Loucy (cell line): ENCODE data around the gene SLC6A12.

Experiments used
- H2AFZ ChIP-seq: fragments of 200-600 bp; sonication (generic); 2 replicates; pipeline ENCODE4 v1.6.0; 2016; ENCODE audit warnings: antibody characterized with exemption, mild to moderate bottlenecking, low read length, moderate library complexity
- H3F3A ChIP-seq: fragments of 200-600 bp; 2 replicates; pipeline ENCODE4 v1.6.0; 2016; ENCODE audit warnings: antibody characterized with exemption, low read depth, mild to moderate bottlenecking
- H3K27me3 ChIP-seq: fragments of 200-600 bp; sonication (generic); 2 replicates; pipeline ENCODE4 v1.6.1; 2014; ENCODE audit warnings: low read length, mild to moderate bottlenecking; ENCODE audit not compliant: insufficient read depth, poor library complexity, severe bottlenecking
- H3K36me3 ChIP-seq: fragments of 200-600 bp; sonication (generic); 2 replicates; pipeline ENCODE4 v1.6.1; 2016; ENCODE audit warnings: low read length; ENCODE audit not compliant: insufficient read depth
- H3K4me1 ChIP-seq: fragments of 200-600 bp; sonication (generic); 2 replicates; pipeline ENCODE4 v1.5.1; 2014; ENCODE audit warnings: low read length, mild to moderate bottlenecking; ENCODE audit not compliant: insufficient read depth, poor library complexity, severe bottlenecking
- H3K4me2 ChIP-seq: fragments of 200-600 bp; sonication (generic); 2 replicates; pipeline ENCODE4 v1.6.0; 2014; ENCODE audit warnings: antibody characterized with exemption, low read length, low read depth, mild to moderate bottlenecking; ENCODE audit not compliant: poor library complexity, severe bottlenecking
- H3K4me3 ChIP-seq: fragments of 200-600 bp; sonication (generic); 2 replicates; pipeline ENCODE4 v1.5.1; 2014; ENCODE audit warnings: low read length, mild to moderate bottlenecking, mixed read lengths; ENCODE audit not compliant: poor library complexity, severe bottlenecking
- H3K79me2 ChIP-seq: fragments of 200-600 bp; sonication (generic); 2 replicates; pipeline ENCODE4 v1.6.1; 2014; ENCODE audit warnings: low read length; ENCODE audit not compliant: insufficient read depth
- H3K9ac ChIP-seq: fragments of 200-600 bp; sonication (generic); 2 replicates; pipeline ENCODE4 v1.6.0; 2014; ENCODE audit warnings: mild to moderate bottlenecking, low read depth, low read length, moderate library complexity; ENCODE audit not compliant: poor library complexity, severe bottlenecking
- H3K9me2 ChIP-seq: fragments of 200-600 bp; sonication (generic); replicated peaks from 2 replicates; pipeline ENCODE4 v1.6.1; 2016; ENCODE audit warnings: low read depth, low read length, mixed read lengths
- H3K9me3 ChIP-seq: fragments of 200-600 bp; sonication (generic); 2 replicates; pipeline ENCODE4 v1.6.1; 2014; ENCODE audit warnings: mild to moderate bottlenecking, antibody characterized with exemption, low read length, low read depth; ENCODE audit not compliant: insufficient read depth
- H4K20me1 ChIP-seq: fragments of 200-600 bp; sonication (generic); 2 replicates; pipeline ENCODE4 v1.6.0; 2014; ENCODE audit warnings: antibody characterized with exemption, low read length, mild to moderate bottlenecking; ENCODE audit not compliant: insufficient read depth, poor library complexity, severe bottlenecking
- EZH2phosphoT487 ChIP-seq: fragments of 200-600 bp; IDR thresholded peaks from 2 replicates; pipeline ENCODE4 v1.6.1; 2018; ENCODE audit warnings: antibody characterized with exemption, mild to moderate bottlenecking, moderate library complexity, borderline replicate concordance
- TF ChIP-seq, protein P1 (sequence below): fragments of 200-600 bp; sonication (generic); conservative IDR thresholded peaks from 2 replicates; pipeline ENCODE4 v1.5.1; 2014; ENCODE audit warnings: mild to moderate bottlenecking, antibody characterized with exemption, low read length

Gene SLC6A12

DNA sequence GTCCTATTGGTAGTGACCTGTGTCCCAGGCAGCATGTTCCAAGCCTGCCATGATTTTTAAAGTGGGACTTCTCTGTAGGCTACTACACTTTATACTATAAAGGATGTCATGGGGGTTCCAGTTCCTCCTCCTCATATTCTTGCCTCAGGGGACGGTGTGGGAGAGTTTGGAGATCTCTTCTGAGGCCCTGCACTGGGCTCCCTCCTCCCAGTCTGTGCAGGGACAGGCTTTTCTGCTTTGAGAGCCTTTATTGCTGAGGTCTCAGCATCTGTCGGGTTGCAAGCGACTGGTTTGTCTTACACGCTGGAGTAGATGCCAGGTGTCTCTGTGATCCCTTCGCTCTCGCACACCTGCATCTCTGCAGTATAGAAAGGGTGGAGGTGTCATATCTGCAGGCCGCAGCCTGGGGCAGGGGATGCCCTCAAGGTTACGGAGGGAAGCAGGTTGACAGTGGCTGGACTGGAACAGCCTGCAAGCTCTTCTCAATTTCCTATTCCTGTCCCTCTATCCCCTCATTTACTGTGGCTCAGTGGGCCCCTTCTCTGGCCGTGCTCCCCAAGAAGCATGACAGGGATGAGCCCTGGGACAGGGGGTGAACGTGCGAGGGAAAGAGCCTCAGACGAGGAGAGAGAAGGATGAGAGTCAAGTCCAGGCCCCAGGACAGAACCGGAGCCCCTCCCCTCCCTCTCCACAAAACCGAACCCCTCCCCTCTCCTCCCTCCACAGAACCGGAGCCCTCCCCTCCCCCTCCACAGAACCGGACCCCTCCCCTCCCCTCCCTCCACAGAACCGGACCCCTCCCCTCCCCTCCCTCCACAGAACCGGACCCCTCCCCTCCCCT is 51.3 kb downstream of the SLC6A12 start:
- no peak overlapping the region for H3K4me2 ChIP-seq
- H2AFZ ChIP-seq, result no peak overlapping the region
- no peaks in the 10 kb centered on the region for H4K20me1 ChIP-seq
- no peak overlapping the region for H3K4me3 ChIP-seq
- H3F3A ChIP-seq, result peaks cover 3% of the 10 kb centered on the region; the same call in 1 of the 2 replicates
- no peaks in the 10 kb centered on the region for H3K9me2 ChIP-seq
- no peaks in the 10 kb centered on the region for H3K79me2 ChIP-seq
- no peaks in the 10 kb centered on the region for H3K9me3 ChIP-seq
- TF ChIP-seq, protein P1, sequence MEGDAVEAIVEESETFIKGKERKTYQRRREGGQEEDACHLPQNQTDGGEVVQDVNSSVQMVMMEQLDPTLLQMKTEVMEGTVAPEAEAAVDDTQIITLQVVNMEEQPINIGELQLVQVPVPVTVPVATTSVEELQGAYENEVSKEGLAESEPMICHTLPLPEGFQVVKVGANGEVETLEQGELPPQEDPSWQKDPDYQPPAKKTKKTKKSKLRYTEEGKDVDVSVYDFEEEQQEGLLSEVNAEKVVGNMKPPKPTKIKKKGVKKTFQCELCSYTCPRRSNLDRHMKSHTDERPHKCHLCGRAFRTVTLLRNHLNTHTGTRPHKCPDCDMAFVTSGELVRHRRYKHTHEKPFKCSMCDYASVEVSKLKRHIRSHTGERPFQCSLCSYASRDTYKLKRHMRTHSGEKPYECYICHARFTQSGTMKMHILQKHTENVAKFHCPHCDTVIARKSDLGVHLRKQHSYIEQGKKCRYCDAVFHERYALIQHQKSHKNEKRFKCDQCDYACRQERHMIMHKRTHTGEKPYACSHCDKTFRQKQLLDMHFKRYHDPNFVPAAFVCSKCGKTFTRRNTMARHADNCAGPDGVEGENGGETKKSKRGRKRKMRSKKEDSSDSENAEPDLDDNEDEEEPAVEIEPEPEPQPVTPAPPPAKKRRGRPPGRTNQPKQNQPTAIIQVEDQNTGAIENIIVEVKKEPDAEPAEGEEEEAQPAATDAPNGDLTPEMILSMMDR, result no peak
- no peak for TF ChIP-seq EZH2phosphoT487
- no peaks in the 10 kb centered on the region for H3K36me3 ChIP-seq
- peaks cover 44% of the 10 kb centered on the region for H3K4me1 ChIP-seq
- H3K27me3 ChIP-seq, result no peaks in the 10 kb centered on the region
- H3K9ac ChIP-seq, result no peak overlapping the region

DNA sequence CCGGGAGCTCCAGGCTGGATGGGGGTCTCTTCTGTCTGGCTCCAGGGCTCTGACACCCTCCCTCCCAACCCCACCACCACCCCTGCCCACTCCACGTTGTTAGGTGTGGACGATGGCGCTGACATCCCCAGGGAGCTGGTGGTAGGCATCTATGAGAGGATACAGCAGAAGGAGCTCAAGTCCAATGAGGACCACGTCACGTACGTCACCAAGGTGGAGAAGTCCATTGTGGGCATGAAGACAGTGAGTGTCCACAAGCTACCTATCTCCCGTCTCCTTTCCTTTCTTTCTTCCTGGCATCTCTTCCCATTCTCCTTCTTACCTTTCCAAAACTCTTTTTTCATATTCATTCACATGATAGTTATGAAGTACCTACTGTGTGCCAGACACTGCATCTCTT is 52.1 kb downstream of the SLC6A12 start:
- Histone ChIP-seq H3K9me3 (no peaks in the 10 kb centered on the region), H3K4me2 (no peak overlapping the region), H3K79me2 (no peaks in the 10 kb centered on the region), H3K9me2 (no peaks in the 10 kb centered on the region), H3K36me3 (no peaks in the 10 kb centered on the region), H2AFZ (no peak overlapping the region), H3K4me3 (no peak overlapping the region), H3K9ac (no peak overlapping the region), H3K27me3 (no peaks in the 10 kb centered on the region), H3F3A (peaks cover 3% of the 10 kb centered on the region; the same call in 1 of the 2 replicates), H3K4me1 (peaks cover 36% of the 10 kb centered on the region), H4K20me1 (no peaks in the 10 kb centered on the region)
- no peak for TF ChIP-seq EZH2phosphoT487
- TF ChIP-seq, protein P1, result no peak

DNA sequence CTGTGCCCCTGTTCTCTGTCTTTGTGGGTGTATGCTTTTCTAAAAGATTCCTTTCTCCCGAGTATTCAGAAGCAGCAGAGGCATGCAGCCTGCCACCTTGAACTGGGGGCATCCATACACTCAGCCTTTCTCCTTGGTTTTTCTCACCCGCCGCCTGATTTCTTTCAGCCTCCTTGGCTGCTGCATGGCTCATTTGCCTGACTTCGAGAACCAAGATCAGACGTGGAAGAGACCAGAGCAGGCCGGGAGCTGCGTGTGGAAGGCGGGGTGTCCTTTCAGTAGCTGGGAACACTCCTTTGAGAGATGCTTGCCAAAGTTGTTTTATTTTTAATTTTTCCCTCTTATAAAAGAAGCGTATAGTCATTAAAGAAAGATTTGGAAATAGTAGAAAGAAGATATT is 53.1 kb downstream of the SLC6A12 start:
- Histone ChIP-seq H3K4me3 (no peak overlapping the region), H3K9ac (no peak overlapping the region), H3K36me3 (no peaks in the 10 kb centered on the region), H3K9me3 (no peaks in the 10 kb centered on the region), H3K9me2 (no peaks in the 10 kb centered on the region), H3F3A (peaks cover 3% of the 10 kb centered on the region; the same call in 1 of the 2 replicates), H3K4me1 (peaks cover 26% of the 10 kb centered on the region), H2AFZ (no peak overlapping the region), H3K27me3 (no peaks in the 10 kb centered on the region), H3K4me2 (no peak overlapping the region), H3K79me2 (no peaks in the 10 kb centered on the region), H4K20me1 (no peaks in the 10 kb centered on the region)
- no peak for TF ChIP-seq EZH2phosphoT487
- TF ChIP-seq, protein P1, result no peak
